Measurements from ENCODE around the gene KLF17.
A peak's percentile ranks its signal among the peaks of the same experiment; 100 is the strongest.

The KLF17 gene, protein sequence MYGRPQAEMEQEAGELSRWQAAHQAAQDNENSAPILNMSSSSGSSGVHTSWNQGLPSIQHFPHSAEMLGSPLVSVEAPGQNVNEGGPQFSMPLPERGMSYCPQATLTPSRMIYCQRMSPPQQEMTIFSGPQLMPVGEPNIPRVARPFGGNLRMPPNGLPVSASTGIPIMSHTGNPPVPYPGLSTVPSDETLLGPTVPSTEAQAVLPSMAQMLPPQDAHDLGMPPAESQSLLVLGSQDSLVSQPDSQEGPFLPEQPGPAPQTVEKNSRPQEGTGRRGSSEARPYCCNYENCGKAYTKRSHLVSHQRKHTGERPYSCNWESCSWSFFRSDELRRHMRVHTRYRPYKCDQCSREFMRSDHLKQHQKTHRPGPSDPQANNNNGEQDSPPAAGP

DNA sequence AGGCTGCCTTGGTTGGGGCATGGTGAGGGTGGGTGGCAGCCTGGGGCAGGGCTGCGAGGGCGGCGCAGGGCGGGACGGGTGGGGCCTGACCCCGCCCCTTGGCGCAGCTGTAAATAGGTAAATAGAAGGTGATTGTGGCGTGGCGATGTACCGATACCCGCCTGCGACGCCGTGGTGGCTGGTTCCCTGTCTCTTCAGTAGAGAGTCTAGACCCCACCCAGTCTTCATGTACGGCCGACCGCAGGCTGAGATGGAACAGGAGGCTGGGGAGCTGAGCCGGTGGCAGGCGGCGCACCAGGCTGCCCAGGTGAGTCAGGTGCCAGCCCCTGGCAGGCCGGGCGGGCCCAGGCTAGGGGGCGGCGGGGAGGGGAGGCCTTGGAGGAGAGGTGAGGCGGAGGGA lies at the start of gene KLF17:
KLF17 (plus strand) TSS at position 140 of the 400 bp plus-strand sequence; CDS start at position 227, 87 bp downstream.
- DNase-seq, result no peak

DNA sequence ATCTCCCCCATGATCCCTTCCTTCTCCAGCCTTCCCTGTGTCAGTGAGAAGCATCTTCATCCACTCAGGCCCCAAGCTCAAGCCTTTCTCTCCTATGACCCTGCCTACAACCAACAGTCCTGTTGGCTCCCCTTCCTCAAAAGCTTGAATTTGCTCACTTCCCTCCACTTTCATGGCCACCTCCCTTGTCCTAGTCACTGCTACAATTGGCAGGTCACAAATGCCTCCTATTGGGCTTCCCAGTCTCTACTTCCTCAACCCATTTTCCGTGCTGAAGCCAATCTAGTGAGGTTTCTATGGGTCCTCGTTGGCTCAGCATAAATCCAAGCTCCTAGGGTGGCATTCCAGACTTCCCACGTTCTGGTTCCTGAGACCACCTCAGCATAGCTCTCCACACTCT lies 47.2 kb upstream of the KLF17 start:
- no peak for DNase-seq

DNA sequence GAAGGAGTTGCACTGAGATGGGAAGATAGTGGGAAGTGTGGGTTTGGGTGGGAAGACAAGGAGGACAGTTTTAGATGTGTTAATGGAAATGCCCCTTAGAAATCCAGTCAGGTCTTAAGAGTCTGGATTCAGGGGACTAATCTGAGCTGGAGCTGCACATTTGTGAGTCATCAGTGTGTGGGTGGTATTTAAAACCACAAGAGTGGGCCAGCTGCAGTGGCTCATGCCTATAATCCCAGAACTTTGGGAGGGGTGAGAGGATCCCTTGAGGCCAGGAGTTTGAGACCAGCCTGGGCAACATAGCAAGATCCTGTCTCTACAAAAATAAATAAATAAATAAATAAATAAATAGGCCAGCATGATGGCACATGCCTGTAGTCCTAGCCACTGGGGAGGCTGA lies 46.4 kb upstream of the KLF17 start:
- no peak for DNase-seq

DNA sequence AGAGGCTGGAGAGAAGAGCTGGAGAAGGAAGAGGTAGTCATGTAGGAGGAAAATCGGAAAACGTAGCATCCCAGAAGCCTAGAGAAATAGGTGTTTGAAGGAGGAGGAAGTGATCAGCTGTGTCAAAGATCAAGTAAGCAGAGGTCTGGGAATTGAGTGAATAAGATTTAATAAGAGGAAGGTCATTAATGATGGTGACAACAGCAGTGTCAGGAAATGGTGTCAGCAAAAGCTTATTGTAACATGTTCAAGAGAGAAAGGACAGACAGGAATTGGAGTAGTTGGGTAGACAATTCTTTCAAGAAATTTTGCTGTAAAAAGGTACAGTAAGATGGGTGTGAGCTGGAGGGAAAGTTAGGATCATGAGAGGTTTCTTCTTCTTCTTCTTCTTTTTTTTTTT lies 45.8 kb upstream of the KLF17 start:
- no peak for DNase-seq

DNA sequence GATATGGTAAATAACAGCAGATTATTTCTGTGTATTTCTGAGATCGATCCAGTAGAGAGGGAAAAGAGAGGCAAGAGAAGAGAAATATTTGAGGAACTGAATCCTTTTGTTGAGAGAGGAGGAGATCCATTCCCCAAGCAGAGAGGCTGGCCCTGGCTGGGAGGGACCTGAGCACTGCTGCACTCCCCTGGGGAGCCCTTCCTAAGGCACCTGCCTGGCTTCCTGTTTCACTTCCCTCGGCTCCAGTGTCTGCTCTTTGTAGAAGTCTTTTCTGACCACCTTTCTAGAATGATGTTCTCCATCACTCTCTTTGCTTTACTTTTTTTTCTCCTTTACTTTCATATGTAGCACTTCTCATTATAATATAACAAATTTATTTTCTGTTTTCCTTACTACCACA lies 45.1 kb upstream of the KLF17 start:
- no peak for DNase-seq

DNA sequence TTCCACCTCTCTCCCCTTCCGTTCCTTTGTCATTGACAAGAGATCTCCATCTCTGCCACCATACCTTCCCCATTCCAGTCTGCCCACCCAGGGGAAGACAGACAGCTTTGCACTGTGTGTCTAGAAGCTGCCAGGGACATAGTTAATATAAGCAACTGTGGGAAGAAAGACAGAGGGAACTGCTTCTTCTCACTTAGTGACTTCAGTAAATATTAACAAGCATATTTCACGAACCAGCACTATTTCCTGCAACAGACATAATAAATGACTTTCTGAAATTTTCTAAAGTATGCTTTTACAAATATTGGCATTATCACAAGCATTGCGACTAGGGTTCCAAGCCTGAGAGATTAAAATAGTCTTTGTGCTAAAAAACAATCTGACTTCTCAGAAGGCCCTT lies 44.2 kb upstream of the KLF17 start:
- no peak for DNase-seq

DNA sequence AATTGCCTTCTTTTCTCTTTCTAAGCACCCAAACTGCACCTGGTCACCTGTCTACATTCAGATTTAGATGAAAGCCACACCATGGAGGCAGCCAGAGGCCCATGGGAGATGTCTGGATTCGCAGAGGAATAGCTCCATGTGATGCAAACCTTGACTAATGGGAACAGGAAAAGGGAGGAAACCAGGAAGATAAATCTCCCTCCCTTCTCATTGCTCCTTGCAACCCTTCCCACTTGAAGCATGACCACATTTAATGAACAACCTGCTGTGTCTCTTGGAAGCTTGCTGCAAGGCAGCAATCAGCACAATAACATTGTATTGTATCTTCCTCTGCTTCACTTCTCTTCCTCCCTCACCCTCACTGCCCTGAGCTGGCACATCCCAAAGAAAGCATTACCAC lies 42.6 kb upstream of the KLF17 start:
- no peak for DNase-seq

DNA sequence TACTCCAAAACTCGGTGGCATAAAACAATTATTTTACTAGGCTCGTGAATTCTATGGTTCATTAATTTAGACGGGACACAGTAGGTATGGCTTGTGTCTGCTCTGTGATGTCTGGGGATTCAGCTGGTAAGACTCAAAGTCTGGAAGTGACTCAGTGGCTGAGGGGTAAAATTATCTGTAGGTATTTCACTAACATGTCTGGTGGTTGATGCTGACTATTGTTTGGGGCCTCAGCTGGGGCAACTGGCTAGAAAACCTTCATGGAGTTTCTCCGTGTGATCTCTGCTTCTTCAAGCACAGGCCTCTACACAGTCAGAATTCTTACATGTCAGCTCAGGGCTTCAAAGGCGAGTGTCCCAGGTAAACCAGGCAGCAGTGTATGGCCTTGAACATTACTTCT lies 41.2 kb upstream of the KLF17 start:
- no peak for DNase-seq

DNA sequence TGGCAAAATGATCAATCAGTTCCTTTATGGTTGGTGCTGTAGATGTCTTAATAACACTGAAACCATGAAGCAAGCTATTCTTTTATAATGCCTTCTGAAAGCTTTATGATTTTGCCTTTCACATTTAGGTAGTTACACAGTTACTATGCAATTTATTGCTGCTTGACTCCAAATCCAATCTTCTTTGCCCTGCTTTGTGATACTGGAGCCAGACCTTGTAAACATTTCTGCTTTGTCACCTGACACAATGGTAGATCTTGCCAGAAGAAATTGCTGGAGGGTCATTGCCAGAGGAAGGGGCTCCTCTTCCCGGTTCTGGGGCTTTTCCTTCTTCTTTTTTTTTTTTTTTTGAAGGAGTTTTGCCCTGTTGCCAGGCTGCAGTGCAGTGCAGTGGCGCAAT lies 40.5 kb upstream of the KLF17 start:
- no peak for DNase-seq

DNA sequence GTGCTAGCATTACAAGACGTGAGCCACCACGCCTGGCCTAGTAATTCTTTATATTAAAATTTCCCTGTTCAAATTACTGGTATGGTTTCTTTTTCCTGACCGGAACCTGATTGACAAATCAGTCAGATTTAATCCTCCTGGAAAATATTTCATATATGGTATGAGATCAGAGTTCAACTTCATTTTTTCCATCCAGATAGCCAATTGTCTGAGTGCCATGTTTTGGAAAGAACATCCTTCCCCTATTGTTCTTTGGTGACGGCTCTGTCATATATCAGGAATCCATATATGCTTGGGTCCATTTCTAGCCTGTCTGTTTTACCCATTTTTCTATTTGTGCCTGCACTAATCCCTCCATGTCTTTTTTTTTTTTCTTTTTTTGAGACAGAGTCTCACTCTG lies 39.1 kb upstream of the KLF17 start:
- no peak for DNase-seq

DNA sequence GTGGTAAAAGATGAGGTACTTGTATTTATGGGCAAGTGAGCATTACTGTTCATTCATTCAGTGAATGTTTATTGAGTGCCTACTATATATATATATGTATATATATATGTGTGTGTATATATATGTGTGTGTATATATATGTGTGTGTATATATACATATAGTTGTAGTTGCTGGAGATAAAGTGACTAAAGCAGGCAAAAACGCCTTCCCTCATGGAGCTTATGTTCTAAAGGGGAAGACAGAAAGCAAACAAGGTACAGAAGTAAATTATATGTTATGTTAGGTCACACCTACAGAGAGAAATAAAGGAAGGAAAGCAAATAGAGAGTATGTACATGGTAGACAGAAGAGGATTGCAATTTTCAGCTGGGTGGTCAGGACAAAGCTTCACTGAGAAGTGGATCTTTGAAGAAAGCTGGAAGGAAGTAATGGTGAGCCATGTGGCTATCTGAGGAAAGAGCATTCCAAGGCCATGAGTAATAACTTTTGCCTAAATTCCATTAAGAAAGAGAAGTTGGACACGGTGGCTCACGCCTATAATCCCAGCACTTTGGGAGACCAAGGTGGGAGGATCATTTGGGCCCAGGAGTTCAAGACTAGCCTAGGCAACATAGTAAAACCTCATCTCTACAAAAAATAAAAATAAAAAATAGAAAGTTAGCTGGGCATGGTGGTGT lies 33.5 kb upstream of the KLF17 start:
- no peak for DNase-seq

DNA sequence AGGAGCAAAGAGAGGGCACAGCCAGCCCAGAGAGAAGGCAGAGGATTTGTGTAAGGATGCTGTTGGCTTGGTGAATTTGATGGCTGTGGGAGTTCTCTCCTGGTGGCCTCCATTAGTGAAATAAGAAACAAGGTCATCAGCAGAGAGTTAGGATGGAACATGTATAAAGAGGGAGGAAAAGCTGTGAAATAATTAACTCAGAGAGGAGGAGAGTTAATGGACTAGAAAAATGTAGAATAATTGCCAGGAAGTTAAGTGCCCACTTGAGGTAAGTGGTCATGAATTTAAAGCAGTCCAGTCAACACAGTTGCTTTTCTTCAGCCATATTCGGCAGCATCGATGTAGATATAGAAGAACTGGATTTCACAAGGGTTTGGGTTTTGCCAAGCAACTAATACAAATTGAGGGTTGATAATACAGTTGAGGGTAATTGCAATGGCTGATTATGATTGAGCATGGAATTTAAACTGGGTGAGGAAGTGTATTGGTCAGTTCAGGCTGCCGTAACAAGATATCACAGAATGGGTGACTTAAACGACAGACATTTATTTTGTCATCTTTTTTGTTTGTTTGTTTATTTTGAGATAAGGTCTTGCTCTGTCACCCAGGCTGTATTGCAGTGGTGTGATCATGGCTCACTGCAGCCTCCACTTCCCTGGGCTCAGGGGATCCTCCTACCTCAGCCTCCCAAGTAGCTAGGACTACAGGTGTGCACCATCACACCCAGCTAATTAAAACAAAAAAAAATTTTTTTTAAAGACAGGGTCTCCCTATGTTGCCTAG lies 31.7 kb upstream of the KLF17 start:
- peak; percentile 98 for DNase-seq

DNA sequence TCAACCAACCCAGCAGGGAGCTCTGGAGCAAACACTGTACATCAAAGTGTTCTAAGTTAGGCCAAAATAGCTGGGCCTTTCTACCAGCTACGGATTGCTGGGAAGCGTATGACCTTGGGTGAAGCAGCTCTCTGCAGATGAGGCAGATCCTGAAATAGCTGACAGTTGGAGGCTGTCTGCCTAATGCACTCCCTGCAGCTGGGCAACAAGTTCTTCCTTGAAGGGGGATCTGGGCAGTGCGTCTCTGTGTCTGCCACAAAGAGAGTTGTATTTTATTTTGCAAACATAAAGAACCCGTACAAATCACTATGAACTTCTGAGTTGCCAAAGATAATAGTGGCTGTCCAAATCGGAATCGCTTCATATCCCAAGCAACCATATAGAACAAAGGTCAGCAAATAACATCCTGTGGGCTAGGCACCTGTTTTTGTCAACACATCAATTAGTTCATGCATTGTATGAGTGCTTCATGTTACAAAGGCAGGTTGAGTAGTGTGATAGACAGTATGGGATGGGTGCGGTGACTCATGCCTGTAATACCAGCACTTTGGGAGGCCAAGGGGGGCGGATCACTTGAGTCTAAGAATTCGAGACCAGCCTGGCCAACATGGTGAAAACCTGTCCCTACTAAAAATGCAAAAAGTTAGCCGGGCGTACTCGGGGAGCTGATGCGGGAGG lies 29.1 kb upstream of the KLF17 start:
- DNase-seq, result no peak

DNA sequence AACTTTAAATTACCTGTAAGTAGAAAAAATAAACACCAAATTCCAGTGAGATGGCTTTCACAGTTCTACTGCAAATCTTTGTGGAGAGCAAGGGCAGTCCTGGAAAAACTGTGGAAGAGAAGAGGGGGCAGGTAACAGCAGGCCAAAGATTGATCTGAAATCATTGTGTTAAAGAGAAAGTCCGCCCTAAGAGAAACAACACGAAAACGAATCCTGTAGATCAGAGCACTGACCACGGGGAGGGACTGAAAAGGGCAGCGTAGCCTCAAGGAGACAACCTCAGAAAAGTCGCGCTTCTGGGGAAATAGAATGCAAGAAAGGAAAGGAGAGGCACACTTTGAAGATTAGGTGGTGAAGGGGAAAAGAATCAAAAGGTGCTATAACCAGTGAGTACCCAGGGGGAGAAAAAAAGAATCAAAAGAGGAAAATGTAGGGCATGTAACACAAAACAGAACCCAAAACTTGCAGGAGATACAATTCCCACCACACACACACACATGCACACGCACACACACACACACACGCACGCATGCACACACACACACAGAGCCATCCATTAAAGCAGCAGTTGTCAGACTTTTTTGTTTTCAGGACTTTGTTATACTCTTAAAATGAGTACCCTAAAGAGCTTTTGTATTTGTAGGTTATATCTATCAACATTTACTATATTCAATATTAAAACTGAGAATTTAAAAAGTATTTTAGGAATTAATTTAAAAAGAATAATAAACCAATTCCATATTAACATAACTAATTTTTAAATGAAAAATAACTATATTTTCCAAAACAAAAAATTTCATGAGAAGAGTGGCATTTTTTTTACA lies 28.0 kb upstream of the KLF17 start:
- no peak for DNase-seq

DNA sequence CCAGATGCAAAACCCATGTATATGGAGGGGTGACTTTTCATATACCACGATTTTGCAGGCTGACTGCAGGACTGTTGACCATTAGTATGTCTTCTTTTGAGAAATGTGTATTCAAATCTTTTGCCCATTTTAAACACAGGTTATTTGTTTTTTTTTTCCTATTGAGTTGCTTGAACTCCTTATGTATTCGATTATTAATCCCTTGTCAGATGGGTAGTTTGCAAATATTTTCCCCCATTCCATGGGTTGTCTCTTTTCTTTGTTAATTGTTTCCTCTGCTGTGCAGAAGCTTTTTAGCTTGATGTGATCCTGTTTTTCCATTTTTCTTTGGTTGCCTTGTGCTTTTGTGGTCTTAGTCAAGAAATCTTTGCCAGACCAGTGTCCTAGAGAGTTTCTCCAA lies 24.6 kb upstream of the KLF17 start:
- DNase-seq, result no peak

DNA sequence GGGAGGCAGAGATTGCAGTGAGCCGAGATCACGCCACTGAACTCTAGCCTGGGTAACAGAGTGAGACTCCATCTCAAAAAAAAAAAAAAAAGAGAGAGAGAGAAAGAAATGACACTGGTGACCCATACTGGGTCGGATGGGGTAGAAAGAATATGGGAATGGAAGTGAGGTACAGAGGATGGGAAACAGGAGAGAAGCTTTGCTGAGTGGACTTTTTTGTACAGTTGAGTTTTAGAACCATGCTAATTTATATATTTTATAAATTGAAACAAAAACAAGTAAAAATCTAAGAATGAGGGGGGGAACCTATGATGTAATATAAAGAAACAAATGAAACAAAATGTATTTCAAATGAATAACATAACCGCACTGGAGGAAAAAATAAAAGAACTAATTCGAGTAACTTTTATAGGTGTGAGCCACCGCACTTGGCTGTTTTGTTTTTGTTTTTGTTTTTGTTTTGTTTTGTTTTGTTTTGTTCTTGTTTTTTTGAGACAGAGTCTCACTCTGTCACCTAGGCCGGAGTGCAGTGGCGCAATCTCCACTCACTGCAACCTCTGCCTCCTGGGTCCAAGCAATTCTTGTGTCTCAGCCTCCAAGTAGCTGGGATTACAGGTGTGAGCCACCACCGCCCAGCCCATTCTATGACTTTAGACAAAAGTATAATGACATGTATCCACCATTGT lies 18.3 kb upstream of the KLF17 start:
- no peak for DNase-seq

DNA sequence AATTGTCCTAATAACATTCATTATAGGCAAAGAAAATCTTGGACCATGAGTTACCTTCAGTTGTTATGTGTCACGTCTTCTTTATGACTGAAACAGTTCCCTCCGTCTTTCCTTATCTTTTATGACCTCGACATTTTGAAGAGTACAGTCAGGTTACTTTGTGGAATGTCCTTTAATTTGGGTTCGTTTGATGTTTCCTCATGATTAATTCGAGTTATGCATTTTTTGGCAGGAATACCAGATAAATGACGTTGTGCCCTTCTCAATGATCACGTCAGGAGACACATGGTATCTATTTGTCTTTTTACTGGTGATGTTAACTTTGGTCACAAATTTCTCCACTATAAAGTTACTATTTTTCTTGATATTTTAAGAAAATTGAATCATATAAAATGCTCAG lies 17.3 kb upstream of the KLF17 start:
- no peak for DNase-seq

DNA sequence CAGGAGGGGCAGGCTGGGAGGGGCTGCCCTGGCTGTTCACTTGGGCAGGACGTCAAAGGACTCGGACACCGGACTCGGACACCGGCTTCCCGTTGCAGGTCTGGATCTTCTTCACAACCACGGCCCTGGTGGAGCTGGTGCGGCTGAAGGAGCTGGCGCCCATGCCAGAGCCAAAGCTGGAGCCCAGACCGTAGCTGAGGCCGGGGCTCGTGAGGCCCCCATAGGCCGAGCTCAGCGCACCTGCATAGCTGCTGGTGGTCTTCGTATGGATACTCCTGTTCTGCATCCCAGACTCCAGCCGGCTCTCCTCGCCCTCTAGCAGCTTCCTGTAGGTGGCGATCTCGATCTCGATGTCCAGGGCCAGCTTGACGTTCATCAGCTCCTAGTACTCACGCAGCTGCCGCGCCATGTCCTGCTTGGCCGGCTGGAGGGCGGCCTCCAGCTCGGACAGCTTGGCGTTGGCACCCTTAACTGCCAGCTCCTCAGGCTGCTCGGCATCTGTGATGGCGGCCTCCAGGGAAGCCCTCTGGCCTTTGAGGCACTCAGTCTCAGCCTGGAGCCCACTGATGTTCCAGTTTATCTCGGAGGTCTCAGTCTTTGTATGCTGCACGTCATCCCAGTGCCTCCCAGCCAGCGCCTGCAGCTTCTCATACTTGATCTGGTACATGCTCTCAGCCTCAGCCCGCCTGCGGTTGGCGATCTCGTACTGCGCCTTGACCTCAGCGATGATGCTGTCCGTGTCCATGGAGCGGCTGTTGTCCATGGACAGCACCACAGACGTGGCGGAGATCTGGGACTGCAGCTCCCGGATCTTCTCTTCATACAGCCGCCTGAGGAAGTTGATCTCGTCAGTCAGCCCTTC lies 15.1 kb upstream of the KLF17 start:
- no peak for DNase-seq

DNA sequence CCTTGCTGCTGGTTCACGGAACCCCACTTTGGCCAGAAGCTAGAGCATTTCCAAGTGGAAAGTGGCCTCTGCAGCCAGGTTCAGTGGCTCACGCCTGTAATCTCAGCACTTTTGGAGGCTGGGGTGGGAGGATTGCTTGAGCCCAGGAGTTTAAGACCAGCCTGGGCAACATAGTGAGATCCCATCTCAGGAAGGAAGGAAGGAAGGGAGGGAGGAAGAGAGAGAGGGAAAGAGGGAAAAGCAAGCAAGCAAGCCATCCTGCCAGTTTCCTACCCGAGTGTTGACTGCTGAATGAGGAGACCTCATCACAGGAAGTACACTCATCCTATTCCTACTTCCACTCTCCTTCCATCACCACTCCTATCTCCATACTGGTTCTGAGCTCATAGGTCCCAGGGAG lies 12.8 kb upstream of the KLF17 start:
- DNase-seq, result no peak

DNA sequence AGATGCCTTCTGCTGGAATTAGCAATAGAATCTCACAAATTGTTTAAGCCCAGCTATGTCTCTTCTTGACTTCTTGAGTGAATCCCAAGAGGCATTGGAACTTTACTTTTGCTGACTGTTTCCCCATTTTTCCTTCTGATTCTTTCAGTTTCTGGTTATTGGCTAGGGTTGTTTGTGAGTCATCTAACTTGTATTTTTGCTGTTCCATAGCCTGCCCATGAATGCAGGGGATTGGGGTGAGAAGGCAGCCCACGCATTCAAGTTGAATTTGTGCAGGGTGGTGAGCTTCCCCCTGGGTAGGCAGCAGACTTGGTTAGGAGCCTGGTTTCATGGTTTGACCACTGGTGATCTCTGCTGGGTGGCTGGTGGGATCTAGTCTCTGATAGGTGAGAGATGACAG lies 10.4 kb upstream of the KLF17 start:
- DNase-seq, result no peak

DNA sequence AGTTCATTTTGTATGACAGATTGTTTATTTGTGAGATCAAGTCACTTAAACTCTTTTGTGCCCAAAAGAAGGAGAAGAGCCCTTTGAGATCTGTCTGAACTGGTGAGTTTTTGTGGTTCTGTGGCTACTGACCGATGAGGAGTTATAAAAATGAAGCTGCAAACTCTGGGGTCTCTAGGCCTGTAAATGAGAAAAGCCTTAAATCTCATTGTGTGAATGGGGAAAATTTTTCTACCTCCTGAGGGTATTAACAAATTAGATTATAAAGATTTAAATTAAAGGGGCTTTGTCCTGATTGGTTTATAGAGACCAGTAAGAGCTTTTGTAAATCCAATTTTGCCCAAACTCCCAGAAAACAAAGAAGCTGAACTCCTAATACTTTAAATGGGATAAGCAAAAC lies 9.7 kb upstream of the KLF17 start:
- no peak for DNase-seq
